GM18868 (cell line): ENCODE results near the gene DPH7.
"Not testable (repeated sequence)": the region's sequence is repeated elsewhere in the genome, so short reads cannot be mapped to it uniquely, and the experiment has no call there.

Experiments used
- ATAC-seq: cut with Tn5 transposase; IDR thresholded peaks from one replicate; pipeline ENCODE4 v1.9.1; 2021; ENCODE audit warnings: mild to moderate bottlenecking, moderate library complexity; ENCODE audit not compliant: unreplicated experiment

The DPH7 gene

DNA sequence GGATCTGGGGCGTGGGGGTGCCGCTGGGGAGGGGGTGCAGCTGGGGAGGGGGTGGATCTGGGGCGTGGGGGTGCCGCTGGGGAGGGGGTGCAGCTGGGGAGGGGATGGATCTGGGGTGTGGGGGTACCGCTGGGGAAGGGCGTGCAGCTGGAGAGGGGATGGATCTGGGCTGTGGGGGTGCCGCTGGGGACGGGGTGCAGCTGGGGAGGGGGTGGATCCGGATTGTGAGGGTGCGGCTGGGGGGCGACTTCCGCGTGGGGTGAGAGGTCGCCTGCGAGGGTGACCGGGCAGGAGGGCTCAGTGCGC is 27.8 kb downstream of the DPH7 start:
- not testable (repeated sequence) for ATAC-seq

DNA sequence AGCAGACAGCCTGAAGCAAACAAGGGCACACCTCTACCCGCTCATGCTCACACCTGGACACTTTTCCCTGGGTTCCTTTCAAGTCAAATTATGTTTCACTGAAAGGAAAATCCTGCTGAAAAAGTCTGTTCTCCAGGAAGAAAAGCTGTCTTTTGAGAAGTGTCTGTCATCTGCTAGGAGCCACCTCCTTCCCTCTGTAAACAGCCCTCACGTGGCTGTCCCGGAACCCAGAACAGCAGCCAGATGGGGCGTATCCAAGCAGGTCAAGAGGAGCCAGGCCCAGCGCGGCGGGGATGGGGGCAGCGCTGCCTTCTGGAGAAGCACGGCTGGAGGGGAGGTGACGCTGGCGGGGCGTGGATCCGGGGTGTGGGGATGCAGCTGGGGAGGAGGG is 28.5 kb downstream of the DPH7 start, which contains the start of gene PNPLA7:
TSS of gene PNPLA7 (minus strand) at position 172 of the 391 bp plus-strand sequence. CDS start 205 bp downstream, outside the sequence.
- ATAC-seq: no peak

DNA sequence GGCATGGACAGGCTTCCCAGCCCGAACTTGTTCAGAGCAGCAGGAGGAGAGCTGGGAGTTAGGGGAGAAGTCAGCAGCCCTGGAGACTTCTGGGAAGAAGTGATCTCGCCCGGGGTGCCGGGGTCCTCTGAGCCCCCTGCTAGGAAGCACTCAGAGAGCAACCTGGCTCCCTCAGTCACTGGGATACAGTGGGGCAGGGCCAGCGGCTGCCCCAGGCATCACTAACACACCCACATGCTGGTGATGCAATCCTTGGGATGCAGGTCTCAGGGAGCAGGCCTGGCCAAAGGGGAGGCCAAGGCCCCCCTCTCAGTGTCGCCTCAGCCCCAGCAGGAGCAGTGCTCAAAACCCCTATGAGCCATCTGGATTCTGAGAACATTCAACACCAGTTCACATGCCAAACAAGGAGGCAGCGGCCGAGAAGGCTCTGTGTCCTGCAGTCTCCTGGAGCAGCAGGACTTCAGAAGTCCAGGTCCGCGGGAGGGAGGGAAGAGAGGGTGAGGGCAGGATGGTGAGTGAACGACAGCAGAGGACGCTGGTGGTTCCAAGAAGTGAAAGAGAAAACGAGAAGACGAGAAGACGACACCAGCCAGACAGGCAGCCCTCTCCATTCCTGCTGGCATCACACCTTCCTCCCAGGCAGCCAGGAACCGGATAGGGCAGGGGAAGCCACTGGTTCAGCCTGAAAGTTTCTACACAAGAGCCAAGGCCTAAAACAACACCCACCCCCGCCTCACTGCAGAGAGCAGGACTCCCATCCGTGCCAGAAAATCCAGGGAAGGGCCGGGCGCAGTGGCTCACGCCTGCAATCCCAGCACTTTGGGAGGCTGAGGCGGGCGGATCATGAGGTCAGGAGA is 30.8 kb downstream of the DPH7 start:
- no peak for ATAC-seq

DNA sequence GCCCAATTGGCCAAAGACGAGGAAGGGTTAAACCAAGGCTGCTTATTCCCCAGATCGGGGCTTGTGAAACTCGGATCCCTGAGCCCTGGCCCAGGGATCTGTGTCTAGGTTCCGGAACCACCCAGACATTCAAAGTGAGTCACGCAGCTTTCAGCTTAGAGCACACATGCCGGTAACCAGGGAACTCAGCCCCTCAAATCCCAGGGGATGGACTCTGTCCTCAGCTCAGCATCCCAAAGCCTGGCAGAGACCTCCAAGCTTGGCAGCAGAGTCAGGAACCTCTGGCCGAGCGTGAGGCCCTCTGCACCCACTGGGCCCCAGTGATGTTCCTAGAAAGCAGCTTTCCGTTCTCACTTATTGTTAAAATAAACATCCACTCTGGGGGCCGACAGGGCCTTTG is 33.6 kb downstream of the DPH7 start:
- no peak for ATAC-seq

DNA sequence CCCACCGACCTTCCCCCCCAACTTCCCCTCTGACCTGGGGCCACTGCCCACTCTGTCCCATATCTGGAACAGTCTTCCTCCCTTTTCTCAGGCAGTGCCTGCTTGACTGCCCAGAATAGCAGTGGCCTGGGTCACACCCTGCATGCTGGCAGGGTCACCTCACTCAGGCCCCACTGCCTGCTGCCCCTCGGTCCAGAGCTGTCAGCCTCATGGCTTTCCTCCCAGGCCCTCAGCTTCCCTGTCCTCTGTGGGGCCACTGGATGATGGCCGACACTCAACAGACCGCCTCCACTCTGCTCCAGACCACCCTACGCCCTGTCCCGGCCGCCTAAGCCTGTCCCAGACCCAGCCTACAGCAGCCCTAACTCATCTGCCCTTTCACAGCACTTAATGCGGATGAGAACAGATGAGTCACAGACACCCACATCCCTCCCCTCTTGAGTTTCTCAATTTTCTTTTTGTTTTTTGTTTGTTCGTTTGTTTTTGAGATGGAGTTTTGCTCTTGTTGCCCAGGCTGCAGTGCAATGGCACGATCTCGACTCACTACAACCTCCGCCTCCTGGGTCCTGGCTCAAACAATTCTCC is 34.5 kb downstream of the DPH7 start:
- no peak for ATAC-seq

DNA sequence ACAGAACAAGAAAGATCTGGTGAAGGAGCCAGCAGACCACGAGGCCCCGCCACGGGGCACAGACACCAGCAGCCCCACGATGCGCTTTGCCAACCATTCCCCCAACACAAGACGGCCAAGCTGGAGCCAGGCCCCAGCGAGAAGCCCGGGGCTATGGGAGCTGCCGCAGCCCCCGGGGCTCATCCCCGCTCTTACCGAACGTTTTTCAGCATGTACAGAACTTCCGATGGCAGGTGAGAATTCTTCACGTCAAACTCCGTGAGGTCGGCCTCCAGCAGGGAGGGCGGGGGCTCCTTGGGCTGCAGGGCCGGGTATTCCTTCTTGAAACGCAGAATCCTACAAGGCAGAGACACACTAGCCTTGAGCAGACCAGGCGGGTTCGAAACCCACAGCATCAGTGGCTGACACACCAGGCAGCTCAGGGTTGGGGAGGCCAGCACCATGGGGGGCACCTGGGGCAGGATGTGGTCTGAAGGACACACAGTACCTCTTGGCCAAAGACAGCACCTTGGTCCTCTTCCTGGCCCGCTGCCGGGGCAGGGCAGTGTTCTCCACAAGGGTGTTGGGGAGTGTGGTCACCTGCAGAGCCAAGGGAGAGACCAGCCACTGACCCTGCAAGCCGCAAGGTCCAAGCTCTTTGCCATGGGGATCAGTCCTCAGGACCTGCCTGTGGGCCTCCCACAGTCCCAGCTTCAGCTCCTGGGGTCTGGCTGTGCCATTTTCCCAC is 35.3 kb downstream of the DPH7 start:
- no peak for ATAC-seq

DNA sequence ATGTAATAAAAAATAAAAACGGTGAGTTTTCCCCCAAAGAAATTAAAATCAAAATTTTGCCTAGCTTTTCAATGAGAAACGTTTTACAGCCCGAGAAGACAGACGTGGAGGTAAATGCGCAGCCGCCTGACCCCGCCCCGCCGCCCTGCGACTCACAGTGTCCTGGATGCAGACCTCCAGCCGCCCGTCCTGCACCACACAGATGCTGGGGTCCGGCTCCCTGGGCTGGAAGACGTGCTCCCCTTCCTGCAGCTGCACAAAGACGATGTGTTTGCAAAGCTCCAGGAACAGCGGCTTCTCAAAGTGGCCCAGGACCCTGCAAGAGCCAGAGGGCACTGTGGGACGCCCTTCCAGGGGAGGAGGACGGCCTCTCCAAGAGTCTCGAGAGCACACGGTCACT is 36.2 kb downstream of the DPH7 start:
- no peak for ATAC-seq

DNA sequence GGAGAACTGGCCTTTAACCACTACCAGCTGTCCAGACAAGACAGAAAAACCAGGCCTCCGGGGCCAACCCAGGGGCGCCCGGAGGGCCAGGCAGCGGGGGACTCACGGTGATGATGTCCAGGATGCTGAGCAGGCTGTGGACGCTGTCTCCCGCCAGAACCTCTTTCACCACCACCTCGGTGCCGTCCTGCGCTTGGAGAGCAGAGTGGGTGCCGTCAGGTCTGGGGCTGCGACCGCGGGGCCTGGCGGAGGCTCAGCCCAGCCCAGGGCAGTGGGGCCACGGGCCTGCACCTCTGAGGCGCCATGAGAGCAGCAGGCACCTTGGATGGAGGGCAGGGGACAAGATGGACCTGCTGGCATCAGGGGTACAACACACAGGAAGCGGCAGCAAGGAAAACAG is 38.2 kb downstream of the DPH7 start:
- ATAC-seq: no peak

DNA sequence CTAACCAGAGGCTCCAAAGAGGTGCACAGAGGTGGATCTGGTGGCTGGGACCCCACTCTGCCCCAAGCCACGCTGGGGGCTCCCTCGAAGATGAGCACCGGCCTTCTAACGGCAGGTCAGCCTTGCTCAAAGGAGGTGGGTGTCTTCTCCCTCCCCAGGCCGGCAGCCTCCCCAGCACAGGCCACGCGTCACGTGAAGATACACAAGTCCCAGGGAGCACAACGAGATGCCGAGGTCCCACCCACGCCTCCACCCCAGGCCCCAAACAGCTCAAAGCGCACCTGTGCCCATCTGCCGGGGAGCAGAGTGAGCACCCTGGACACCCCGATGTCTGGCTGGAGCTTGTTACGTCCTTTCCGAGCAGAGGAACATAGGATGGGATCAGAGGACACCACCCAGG is 40.7 kb downstream of the DPH7 start:
- ATAC-seq: no peak

DNA sequence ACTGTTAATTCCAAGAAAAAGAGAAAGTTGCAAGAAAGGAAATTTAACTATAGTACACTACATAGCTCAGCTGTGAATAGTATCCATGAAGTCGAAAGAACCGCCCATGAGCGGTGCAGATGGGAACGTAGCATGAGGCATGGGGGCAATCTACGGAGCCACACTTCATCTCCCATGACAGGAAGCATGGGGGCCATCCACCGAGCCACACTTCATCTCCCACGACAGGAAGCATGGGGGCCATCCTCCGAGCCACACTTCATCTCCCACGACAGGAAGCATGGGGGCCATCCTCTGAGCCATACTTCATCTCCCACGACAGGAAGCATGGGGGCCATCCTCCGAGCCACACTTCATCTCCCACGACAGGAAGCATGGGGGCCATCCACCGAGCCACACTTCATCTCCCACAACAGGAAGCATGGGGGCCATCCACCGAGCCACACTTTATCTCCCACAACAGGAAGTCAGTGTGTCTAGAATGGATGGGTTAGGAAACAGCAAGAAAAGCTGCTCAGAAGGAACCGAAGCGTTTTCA is 42.1 kb downstream of the DPH7 start:
- ATAC-seq: not testable (repeated sequence)

DNA sequence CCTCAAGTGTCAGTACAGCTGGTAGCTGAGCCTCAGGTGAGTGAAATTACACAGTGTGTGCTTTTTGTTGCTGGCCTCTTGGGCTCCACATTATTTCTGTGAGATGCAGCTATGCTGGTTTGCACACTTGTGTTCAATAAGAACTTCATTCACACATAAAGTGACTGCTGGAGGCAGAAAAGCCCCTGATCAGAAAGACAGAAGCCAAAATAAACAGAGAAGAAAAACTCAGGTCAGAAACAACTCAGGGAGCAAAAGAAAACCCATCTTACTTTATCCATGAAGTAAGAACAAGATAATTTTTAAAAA is 43.7 kb downstream of the DPH7 start:
- no peak for ATAC-seq

DNA sequence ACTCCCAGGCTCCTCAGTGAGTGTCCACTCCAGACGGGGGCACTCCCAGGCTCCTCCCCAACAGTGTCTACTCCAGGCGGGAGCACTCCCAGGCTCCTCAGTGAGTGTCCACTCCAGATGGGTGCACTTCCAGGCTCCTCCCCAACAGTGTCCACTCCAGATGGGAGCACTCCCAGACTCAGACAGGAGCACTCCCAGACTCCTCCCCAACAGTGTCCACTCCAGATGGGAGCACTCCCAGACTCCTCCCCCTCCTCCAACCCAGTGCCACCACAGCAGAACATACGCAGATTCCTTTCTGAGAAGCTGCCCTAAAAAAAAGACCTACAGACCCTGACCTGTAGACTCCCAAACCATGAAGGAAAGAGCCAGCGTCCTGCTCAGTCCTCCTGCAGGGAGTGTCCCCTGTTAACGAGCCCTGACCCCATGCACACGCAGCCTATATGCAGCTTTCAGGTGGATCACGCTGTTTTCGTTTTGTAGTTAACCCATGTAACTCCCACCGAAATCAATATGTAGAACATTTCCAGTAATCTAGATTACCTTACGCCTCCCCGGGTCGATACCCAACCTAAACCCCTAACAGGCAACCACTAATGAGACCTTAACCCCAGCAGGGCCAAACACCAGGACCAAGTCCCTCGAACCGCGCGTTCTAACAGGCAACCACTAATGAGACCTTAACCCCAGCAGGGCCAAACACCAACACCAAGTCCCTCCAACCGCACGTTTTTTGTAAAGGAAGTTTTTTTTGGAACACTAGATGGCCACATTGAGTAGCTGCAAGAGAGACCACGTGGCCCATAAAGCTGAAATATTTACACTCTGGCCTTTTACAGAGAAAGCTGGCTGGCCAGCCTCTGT is 44.2 kb downstream of the DPH7 start:
- ATAC-seq: no peak

DNA sequence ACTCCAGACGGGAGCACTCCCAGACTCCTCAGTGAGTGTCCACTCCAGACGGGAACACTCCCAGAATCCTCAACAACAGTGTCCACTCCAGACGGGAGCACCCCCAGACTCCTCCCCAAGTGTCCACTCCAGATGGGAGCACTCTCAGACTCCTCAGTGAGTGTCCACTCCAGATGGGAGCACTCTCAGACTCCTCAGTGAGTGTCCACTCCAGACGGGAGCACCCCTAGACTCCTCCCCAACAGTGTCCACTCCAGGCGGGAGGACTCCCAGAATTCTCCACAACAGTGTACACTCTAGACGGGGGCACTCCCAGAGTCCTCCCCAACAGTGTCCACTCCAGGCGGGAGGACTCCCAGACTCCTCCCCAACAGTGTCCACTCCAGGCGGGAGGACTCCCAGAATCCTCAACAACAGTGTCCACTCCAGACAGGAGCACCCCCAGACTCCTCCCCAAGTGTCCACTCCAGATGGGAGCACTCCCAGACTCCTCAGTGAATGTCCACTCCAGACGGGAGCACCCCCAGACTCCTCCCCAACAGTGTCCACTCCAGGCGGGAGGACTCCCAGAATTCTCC is 45.7 kb downstream of the DPH7 start:
- not testable (repeated sequence) for ATAC-seq

DNA sequence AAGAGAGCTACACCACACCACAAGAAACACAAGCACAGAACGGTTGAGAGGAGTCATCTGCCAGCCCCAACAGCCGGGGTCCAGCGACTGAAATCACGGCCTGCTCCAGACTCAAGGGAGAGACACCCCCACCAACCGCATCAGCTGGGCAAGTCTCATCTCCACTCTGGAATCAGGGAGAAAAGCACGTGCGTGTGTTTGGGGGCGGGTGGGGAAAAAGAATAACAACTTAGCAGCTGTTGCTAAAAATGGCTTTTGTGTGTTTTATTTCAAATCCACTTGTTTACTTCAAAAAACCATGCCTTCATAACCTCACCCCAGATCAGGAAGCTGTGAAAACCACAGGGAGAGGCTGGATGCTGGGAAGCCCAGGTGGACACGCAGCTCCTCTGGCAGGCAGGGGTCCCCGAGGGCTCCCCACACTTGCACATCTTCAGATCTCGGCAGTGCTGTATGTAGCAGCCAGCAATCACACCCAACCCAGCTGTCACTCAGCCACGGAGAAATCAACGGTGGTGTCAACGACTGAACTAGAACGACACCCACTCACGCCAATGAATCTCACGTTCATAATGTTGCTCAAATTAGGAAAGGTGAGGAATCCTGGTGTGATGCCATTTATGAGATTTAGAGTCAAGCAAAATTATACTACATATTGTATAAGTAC is 47.5 kb downstream of the DPH7 start:
- ATAC-seq: no peak

DNA sequence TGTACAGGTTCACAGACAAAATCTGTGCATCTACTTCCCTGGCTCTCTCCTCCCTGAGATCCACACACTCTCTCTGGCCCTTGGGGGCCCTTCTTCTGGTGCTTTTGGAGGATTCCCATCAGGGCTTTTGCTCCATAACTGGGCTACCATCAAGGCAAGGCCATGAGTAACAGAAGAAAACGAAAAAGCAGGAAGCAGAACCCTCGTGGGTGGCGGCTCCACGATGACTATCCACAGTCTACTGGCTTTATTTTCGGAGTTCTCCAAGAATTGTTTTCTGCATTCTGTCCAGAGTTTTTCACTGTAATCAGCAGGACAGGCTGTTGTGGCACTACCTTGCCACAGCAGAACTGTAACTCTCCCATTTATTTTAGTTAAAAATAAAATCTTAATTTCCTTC is 48.4 kb downstream of the DPH7 start:
- no peak for ATAC-seq

DNA sequence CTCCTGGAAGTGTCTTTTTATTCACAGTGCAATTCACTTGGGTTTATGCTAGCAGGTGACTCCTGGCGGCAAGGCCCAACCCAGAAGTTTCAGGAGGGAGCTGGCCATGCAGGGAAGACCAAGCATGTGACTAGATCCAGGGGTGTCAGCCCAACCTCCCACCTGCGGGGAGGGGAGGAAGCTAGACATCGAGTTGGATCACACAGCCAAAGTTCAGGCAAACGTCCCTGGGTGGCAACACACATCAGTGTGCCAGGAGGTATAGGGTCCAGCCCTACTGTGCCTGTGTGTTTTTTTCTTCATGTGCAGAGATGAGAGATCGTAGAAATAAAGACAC is 53.8 kb downstream of the DPH7 start:
- no peak for ATAC-seq

DNA sequence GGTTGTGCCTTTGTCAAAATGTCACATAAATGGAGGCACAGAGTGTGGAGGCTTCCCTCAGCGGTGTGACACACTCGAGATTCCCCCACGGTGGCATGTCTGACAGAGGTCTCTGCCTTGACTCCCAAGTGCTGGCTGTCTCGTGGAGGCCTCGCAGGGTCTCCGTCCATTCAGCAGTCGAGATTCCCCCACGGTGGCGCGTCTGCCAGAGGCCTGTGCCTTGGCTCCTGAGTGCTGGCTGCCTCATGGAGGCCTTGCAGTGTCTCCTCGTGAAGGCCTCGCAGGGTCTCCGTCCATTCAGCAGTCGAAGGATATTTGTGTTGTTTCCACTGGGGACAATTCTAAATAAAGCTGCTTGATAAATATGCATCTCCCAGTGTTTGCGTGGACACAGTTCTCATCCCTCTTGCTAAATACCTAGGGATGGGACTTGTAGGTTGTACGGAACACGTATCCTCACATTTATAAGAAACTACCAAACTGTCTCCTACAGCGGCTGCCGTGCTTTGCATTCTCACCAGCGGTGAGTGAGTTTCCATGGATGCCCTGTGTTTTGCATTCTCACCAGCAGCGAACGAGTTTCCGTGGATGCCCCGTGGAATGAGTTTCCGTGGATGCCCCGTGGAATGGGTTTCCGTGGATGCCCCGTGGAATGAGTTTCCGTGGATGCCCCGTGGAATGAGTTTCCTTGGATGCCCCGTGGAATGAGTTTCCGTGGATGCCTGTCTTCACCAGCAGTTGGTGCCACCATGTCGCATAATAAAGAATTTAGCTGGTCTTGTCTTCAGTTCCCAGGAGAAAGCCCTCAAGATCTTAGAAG is 54.4 kb downstream of the DPH7 start:
- ATAC-seq: no peak

DNA sequence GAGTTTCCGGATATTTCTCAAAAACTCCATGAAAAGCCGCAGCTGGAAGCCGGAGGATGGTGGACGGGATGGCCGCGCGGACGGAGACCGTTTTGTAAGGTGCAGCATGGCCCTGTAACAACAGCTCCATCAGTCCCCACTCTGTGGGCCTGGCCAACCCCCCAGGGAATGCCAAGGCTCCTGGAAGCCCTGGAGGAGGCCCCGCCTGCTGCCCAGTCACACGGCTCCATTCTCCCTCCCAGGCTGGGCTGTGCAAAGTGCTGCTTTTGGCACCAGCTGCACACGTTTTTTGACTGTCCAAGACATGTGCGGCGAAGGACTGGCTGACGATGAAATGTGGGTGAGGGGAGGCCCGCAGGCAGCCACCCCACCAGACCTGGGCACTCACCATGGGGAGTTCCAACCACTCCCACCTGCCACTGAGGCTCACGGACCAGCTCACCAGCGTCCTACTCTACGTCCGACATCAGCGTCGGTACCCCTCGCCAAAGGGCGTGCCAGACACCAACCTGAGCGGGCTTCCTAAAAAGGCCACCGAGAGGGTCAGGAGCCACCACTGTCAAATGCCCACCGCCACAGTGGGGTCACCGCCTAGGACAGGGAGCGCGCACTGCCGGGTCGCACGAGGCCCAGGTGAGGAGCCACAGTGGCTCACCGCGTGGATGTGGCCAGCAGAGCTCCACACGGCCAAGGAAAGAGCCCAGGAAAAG is 55.8 kb downstream of the DPH7 start:
- ATAC-seq: no peak
